GM12878 (cell line): Measurements from ENCODE around the gene SCN5A. TPM values are rescaled to one million over a fixed set of nuclear protein-coding genes. Genes with fewer than 3 reads are reported as not detected.

Source experiments
- ATAC-seq: fragments of 200-7000 bp; cut with Tn5 transposase; 3 replicates; pipeline ENCODE4 v1.9.1; 2020; ENCODE audit warnings: mild to moderate bottlenecking, moderate library complexity
- BruUV-seq: library from RNA; stranded (reverse); fragments of 400-500 nt; replicated peaks from 2 replicates; lab custom pipeline; 2021; lab: Mats Ljungman, UMichigan
- CTCF ChIA-PET: fragments of 300-600 bp; sonication (Branson Sonifier 250); formaldehyde crosslinking; extraction: SDS; loops from one replicate; lab custom pipeline; 2021; ENCODE audit warnings: inconsistent platforms; lab: Yijun Ruan, JAX
- POLR2A ChIA-PET: fragments of 350-600 bp; formaldehyde crosslinking; extraction: SDS; loops from one replicate; lab custom pipeline; 2021; ENCODE audit warnings: inconsistent platforms; lab: Charles Lee
- RAD21 ChIA-PET: fragments of 300-600 bp; sonication (Branson Sonifier 250); formaldehyde crosslinking; loops from one replicate; lab custom pipeline; 2023; ENCODE audit warnings: antibody characterized with exemption; ENCODE audit not compliant: unreplicated experiment; lab: Charles Lee
- SMC1A ChIA-PET: fragments of 300-600 bp; sonication (Branson Sonifier 250); formaldehyde crosslinking; loops from one replicate; lab custom pipeline; 2023; ENCODE audit not compliant: unreplicated experiment, uncharacterized antibody; lab: Charles Lee
- DNase-seq: peaks from one replicate; pipeline ENCODE4 v3.0.0-alpha.2; 2011; ENCODE audit warnings: low read depth, low spot score
- FAIRE-seq: peaks from 3 replicates; lab custom pipeline; 2011; peaks lifted over from hg19 to GRCh38; lab: Jason Lieb, UNC
- H2AFZ ChIP-seq: 2 replicates; pipeline ENCODE4 v1.6.0; 2011; ENCODE audit warnings: low read depth, low read length, control low read depth; ENCODE audit not compliant: control insufficient read depth
- H3K27ac ChIP-seq: 2 replicates; pipeline ENCODE4 v1.5.1; 2011; ENCODE audit warnings: control low read depth; ENCODE audit not compliant: control insufficient read depth, insufficient read depth
- H3K27me3 ChIP-seq, 2 experiments: replicated peaks in 1 of 2; 2 replicates each; pipeline versions ENCODE4 v1.6.0 to v1.6.1; 2011; ENCODE audit warnings: low read length in 1 of 2; ENCODE audit not compliant: control insufficient read depth in 2 of 2, insufficient read depth in 2 of 2
- H3K36me3 ChIP-seq, 2 experiments: 2 replicates each; pipeline ENCODE4 v1.5.1; 2011; ENCODE audit warnings: low read length in 1 of 2; ENCODE audit not compliant: control insufficient read depth in 2 of 2, insufficient read depth in 2 of 2
- H3K4me1 ChIP-seq: 2 replicates; pipeline ENCODE4 v1.6.1; 2011; ENCODE audit warnings: mild to moderate bottlenecking, low read length, moderate library complexity, mixed read lengths; ENCODE audit not compliant: control insufficient read depth, insufficient read depth
- H3K4me2 ChIP-seq: 2 replicates; pipeline ENCODE4 v1.6.0; 2011; ENCODE audit warnings: control low read depth; ENCODE audit not compliant: control insufficient read depth, insufficient read depth
- H3K4me3 ChIP-seq: fragments of 200-600 bp; sonication (generic); 2 replicates; pipeline ENCODE4 v1.5.1; 2016
- H3K79me2 ChIP-seq: 2 replicates; pipeline ENCODE4 v1.6.0; 2011; ENCODE audit warnings: low read length; ENCODE audit not compliant: control insufficient read depth, insufficient read depth
- H3K9ac ChIP-seq: 2 replicates; pipeline ENCODE4 v1.8.0; 2011; ENCODE audit warnings: low read length, control low read depth, mixed read lengths; ENCODE audit not compliant: control insufficient read depth, insufficient read depth
- H3K9me3 ChIP-seq: replicated peaks from 3 replicates; pipeline ENCODE4 v1.5.1; 2011; ENCODE audit warnings: mild to moderate bottlenecking, low read length; ENCODE audit not compliant: control insufficient read depth, insufficient read depth
- H4K20me1 ChIP-seq: 2 replicates; pipeline ENCODE4 v1.6.0; 2011; ENCODE audit not compliant: control insufficient read depth, insufficient read depth
- BMI1 ChIP-seq: fragments of 450-650 bp; IDR thresholded peaks from 2 replicates; pipeline ENCODE4 v1.6.1; 2016; ENCODE audit warnings: mild to moderate bottlenecking, moderate library complexity, borderline replicate concordance
- CBX3 ChIP-seq: fragments of 200-600 bp; sonication (generic); IDR thresholded peaks from 2 replicates; pipeline ENCODE4 v1.6.1; 2016; ENCODE audit warnings: low read depth, borderline replicate concordance
- HDAC2 ChIP-seq: fragments of 200-600 bp; sonication (generic); IDR thresholded peaks from 2 replicates; pipeline ENCODE4 v1.6.1; 2017
- JUNB ChIP-seq: IDR thresholded peaks from 2 replicates; pipeline ENCODE4 v1.6.1; 2016; ENCODE audit warnings: antibody characterized with exemption, mild to moderate bottlenecking
- KLF5 ChIP-seq: fragments of 450-650 bp; IDR thresholded peaks from 2 replicates; pipeline ENCODE4 v1.6.1; 2014; ENCODE audit warnings: mild to moderate bottlenecking; ENCODE audit not compliant: partially characterized antibody
- POLR2A ChIP-seq: IDR thresholded peaks from 2 replicates; pipeline ENCODE4 v1.6.1; 2011; ENCODE audit warnings: low read depth, mild to moderate bottlenecking, low read length
- TAF1 ChIP-seq: IDR thresholded peaks from 2 replicates; pipeline ENCODE4 v1.6.1; 2011; ENCODE audit warnings: mild to moderate bottlenecking, low read depth, low read length, borderline replicate concordance
- WGBS: methylation state at CpG from one replicate; pipeline ENCODE4 v1.1.6; 2016; ENCODE audit warnings: low lambda C conversion rate; ENCODE audit not compliant: insufficient replicate concordance, insufficient coverage; ENCODE audit errors: missing lambda C conversion rate; 5-methylcytosine and 5-hydroxymethylcytosine counted together
- in situ Hi-C: fragments of 300-500 bp; cut with MboI; formaldehyde crosslinking; loops from 9 replicates; pipeline ENCODE4 v1.14.3; 2018; ENCODE audit warnings: mixed read lengths
- intact Hi-C: fragments of 100-400 bp; cut with micrococcal nuclease; formaldehyde crosslinking; loops from one replicate; pipeline ENCODE4 v1.14.2; 2022; ENCODE audit not compliant: unreplicated experiment
- polyA plus RNA-seq, 11 experiments: library from polyadenylated mRNA; depleted of rRNA in 4 of 11; unstranded in 6 of 11; stranded (reverse) in 5 of 11; fragments of >200 nt; fragmentation: Nextera tagmentation in 4 of 11; fragmentation: Illumina TruSeq in 1 of 11; extraction: Ambion mirVana in 4 of 11; extraction: Trizol in 1 of 11; gene quantifications; 1 replicate in 1 of 11; 2 replicates in 10 of 11; pipeline versions ENCODE4 v1.2.1 to v1.2.3, GENCODE V29; 2011 to 2016; ENCODE audit warnings: inconsistent platforms in 2 of 11, missing spikeins in 2 of 11, low read depth in 1 of 11
- total RNA-seq, 4 experiments: library from RNA; depleted of rRNA in 3 of 4; stranded (reverse); fragments of >200 nt in 3 of 4; fragmentation: Illumina TruSeq in 1 of 4; extraction: Trizol in 1 of 4; gene quantifications; 2 replicates each; pipeline versions ENCODE4 v1.2.1 to v1.2.3, GENCODE V29; 2013 to 2021

The SCN5A gene
- total and polyA plus RNA-seq, 10 of the 15 experiments (the other 5 are each of a cell fraction or from before 2014, with no cell fraction given) = not detected

- no peak overlapping the region for H3K4me2 ChIP-seq
- FAIRE-seq (no peak), DNase-seq (no peak), ATAC-seq (no peak)
- no peak for TF ChIP-seq TAF1
- in situ Hi-C loops = no loop called here
- no peaks in the 10 kb centered on the region for H3K36me3 ChIP-seq
- ChIA-PET CTCF (interaction anchor here (1.2 to 2.8 kb wide), 4 partner anchors 9 to 124 kb away, joined by 3 to 11 read pairs (median 6); no protein-coding TSS in a partner anchor), RAD21 (no interaction called here), POLR2A (no interaction called here), SMC1A (interaction anchor here (2.0 kb wide), 1 partner anchor 121 kb away, joined by 7 read pairs; no protein-coding TSS in a partner anchor)
- no TSS peak for BruUV-seq
- H3K27ac ChIP-seq = no peak overlapping the region
- WGBS = 53% methylated on average over 8 of the region's 8 CpGs
- no peak overlapping the region for H3K9ac ChIP-seq
- no peak overlapping the region for H3K4me3 ChIP-seq
- H4K20me1 ChIP-seq = no peaks in the 10 kb centered on the region
- H3K4me1 ChIP-seq = no peaks in the 10 kb centered on the region
- no peaks in the 10 kb centered on the region for H3K79me2 ChIP-seq
- intact Hi-C loops = no loop called here
- H3K9me3 ChIP-seq = no peaks in the 10 kb centered on the region
- H2AFZ ChIP-seq = no peak overlapping the region
- H3K27me3 ChIP-seq = peaks cover 0 to 4% of the 10 kb centered on the region in 2 experiments; a peak in 3 of 4 replicates
Measured at GRCh38 chr3:38643090-38643489, 6.4 kb downstream of the SCN5A start.

DNA sequence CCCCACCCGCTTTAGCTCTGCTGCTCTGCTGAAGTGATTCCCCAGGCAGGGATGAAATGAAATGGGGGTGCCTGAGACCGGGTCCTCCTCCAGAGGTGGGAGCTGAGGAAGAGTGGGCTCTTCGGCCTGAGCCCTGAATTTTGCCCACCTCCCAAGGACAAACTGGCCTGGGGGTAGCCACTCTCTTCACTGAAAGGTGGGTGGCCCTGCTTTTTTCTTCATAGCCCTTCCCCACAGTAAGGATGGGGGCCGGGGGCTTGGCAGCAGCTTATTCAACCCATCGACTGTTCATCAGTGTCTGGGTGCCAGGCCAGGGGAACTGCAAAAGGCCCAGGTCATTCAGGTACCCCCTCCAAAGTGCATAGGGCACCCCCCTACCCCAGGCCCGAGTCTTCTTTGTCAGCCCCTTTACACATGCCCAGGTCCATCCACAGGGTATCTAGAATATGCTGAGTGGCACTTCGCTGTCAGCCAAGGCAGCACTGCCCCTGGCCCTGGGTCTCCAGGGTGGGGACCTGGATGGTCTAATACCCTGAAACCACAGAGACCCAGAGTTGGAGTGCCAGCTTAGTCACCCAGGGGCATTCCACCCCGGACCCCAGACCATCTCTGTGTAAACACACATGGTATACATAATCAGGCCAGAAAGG lies 7.9 kb downstream of the SCN5A start:
- TF ChIP-seq HDAC2 (no peak), CBX3 (no peak), KLF5 (no peak), POLR2A (no peak), JUNB (no peak), BMI1 (no peak)
- ATAC-seq = no peak
- ChIA-PET CTCF (interaction anchor here (0.9 to 2.8 kb wide), 2 partner anchors 14 to 121 kb away, joined by 3 to 11 read pairs; no protein-coding TSS in a partner anchor), SMC1A (interaction anchor here (2.0 kb wide), 1 partner anchor 120 kb away, joined by 7 read pairs; no protein-coding TSS in a partner anchor), POLR2A (no interaction called here), RAD21 (no interaction called here)
- Histone ChIP-seq H3K79me2 (no peaks in the 10 kb centered on the region), H3K9ac (no peak overlapping the region), H3K4me2 (no peak overlapping the region), H3K4me1 (no peaks in the 10 kb centered on the region), H3K36me3 (no peaks in the 10 kb centered on the region), H3K9me3 (no peaks in the 10 kb centered on the region), H3K27ac (no peak overlapping the region), H2AFZ (no peak overlapping the region), H4K20me1 (no peaks in the 10 kb centered on the region), H3K27me3 (peaks cover 0 to 4% of the 10 kb centered on the region in 2 experiments; a peak in 3 of 4 replicates), H3K4me3 (no peak overlapping the region)
- 7% methylated on average over 8 of the region's 8 CpGs for WGBS
- no peak for DNase-seq
- no TSS peak for BruUV-seq
- intact Hi-C loops = no loop called here
- no peak for FAIRE-seq
- in situ Hi-C loops = no loop called here
